ENCODE data around the gene CAMK1. TPM values are rescaled to one million over a fixed set of nuclear protein-coding genes. Genes with fewer than 3 reads are reported as not detected.
A peak's percentile ranks its signal among the peaks of the same experiment; 100 is the strongest.

The CAMK1 gene
- total and polyA plus RNA-seq, 2 of the 4 experiments (the other 2 are of a cell fraction), result 33.3 to 36.4 TPM

GRCh38 chr3:9800529-9800928 lies 30.8 kb upstream of the CAMK1 start:
- CTCF ChIA-PET, result no interaction called here
- peaks cover 68% of the 10 kb centered on the region for H3K36me3 ChIP-seq (ENCODE audit: control insufficient read depth, insufficient read depth, low read length)

More at GRCh38 chr3:9800529-9800928, 30.8 kb upstream of the CAMK1 start:
- Histone ChIP-seq H3K4ac (ENCODE audit: low read depth, low read length) (no peak overlapping the region), H3K18ac (ENCODE audit: low read depth, low read length) (no peak overlapping the region), H3K56ac (ENCODE audit: extremely low read depth, insufficient read depth, low read length) (no peak overlapping the region), H3K27me3 (ENCODE audit: control insufficient read depth, insufficient read depth, low read length) (no peaks in the 10 kb centered on the region), H2BK15ac (ENCODE audit: low read depth, low read length) (no peak overlapping the region), H4K91ac (ENCODE audit: insufficient read depth, low read depth, low read length) (no peak overlapping the region), H2AK5ac (ENCODE audit: low read depth, low read length) (no peak overlapping the region), H4K5ac (ENCODE audit: low read depth, low read length) (no peak overlapping the region), H2BK20ac (ENCODE audit: low read depth, low read length) (no peak overlapping the region), H3K23ac (ENCODE audit: low read depth, low read length) (no peak overlapping the region), H3K79me1 (ENCODE audit: low read depth in 1 of 2, low read length in 2 of 2) (peaks cover 35 to 57% of the 10 kb centered on the region in 2 experiments), H2AFZ (replicated peaks; ENCODE audit: low read length, poor library complexity) (no peak overlapping the region), H2BK120ac (ENCODE audit: low read depth, low read length) (no peak overlapping the region), H2BK5ac (ENCODE audit: low read depth, low read length, poor library complexity, severe bottlenecking) (no peak overlapping the region), H2AK9ac (replicated peaks; ENCODE audit: low read depth, low read length, poor library complexity) (no peak overlapping the region), H3K14ac (replicated peaks; ENCODE audit: low read depth, low read length) (no peak overlapping the region), H3K9me3 (ENCODE audit: control insufficient read depth, insufficient read depth, low read length) (no peaks in the 10 kb centered on the region), H4K8ac (ENCODE audit: low read depth in 2 of 2, low read length in 2 of 2) (no peak overlapping the region), H3K27ac (ENCODE audit: insufficient read depth, low read length) (no peak overlapping the region), H3K4me3 (ENCODE audit: insufficient read depth, low read depth, low read length) (no peak overlapping the region), H3K9me1 (ENCODE audit: insufficient read depth, low read length) (peaks cover 9% of the 10 kb centered on the region), H3K4me1 (ENCODE audit: control insufficient read depth, insufficient read depth, low read length) (peaks cover 8% of the 10 kb centered on the region), H3K9ac (ENCODE audit: low read depth, low read length) (no peak overlapping the region), H4K20me1 (ENCODE audit: insufficient read depth, low read length) (peaks cover 35% of the 10 kb centered on the region; the same call in 1 of the 2 replicates), H3K4me2 (ENCODE audit: low read depth, low read length) (no peak overlapping the region)
- DNase-seq (no peak), ATAC-seq (ENCODE audit: low read depth) (no peak)
- BruUV-seq (replicated peaks), result no TSS peak
- no CpG with 5 or more reads among the region's 5 CpGs for WGBS, 2 experiments (ENCODE audit: extremely low coverage in 2 of 2, insufficient read length in 1 of 2)
- POLR2A ChIA-PET (ENCODE audit: unreplicated experiment), result no interaction called here
- in situ Hi-C loops (cut with MboI; ENCODE audit: low sequenced_read_pairs), result no loop called here
- intact Hi-C loops (cut with micrococcal nuclease), result no loop called here
- dilution Hi-C loops (cut with HindIII; ENCODE audit: low sequenced_read_pairs, unreplicated experiment), result no loop called here
- TF ChIP-seq CTCF (conservative IDR thresholded peaks at IDR 0.05; ENCODE audit: low read depth, low read length) (peak; percentile 18; the same call in 1 of the 2 replicates), ELK1 (IDR thresholded peaks at IDR 0.05; ENCODE audit: borderline replicate concordance, low read depth, low read length) (no peak), BHLHE40 (IDR thresholded peaks at IDR 0.05; ENCODE audit: low read depth, low read length) (no peak), RAD21 (IDR thresholded peaks at IDR 0.05; ENCODE audit: low read length) (no peak)

Measured in IMR-90 (cell line).